ENCODE measurements around the gene LTA4H.
"Not testable (repeated sequence)": the region's sequence is repeated elsewhere in the genome, so short reads cannot be mapped to it uniquely, and the experiment has no call there.

LTA4H gene

DNA sequence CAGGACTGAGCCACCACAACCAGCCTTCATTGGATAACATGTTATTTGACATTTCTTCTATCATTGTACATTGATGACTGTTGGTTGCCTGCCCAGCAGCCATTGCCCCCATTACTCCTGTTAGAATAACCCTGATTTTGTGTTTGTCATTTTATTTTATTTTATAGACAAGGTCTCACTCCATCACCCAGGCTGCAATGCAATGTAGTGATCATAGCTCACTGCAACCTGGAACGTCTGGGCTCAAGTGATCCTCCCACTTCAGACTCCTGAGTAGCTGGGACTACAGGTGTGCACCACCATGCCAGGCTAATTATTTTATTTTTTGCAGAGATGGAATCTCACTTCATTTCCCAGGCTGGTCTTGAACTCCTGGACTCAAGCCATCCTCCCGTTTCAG, 33.2 kb upstream of the LTA4H start:
- ChIA-PET POLR2A (no interaction called here), CTCF (interaction anchor here (5.3 to 11.8 kb wide), 2 partner anchors 145 to 448 kb away, joined by 50 to 177 read pairs; no protein-coding TSS in a partner anchor)
- H3K4me3 ChIP-seq (ENCODE audit: low read depth, low read length), result no peak overlapping the region
- no peak for DNase-seq (ENCODE audit: low read depth, low spot score)
- TF ChIP-seq, protein P1, sequence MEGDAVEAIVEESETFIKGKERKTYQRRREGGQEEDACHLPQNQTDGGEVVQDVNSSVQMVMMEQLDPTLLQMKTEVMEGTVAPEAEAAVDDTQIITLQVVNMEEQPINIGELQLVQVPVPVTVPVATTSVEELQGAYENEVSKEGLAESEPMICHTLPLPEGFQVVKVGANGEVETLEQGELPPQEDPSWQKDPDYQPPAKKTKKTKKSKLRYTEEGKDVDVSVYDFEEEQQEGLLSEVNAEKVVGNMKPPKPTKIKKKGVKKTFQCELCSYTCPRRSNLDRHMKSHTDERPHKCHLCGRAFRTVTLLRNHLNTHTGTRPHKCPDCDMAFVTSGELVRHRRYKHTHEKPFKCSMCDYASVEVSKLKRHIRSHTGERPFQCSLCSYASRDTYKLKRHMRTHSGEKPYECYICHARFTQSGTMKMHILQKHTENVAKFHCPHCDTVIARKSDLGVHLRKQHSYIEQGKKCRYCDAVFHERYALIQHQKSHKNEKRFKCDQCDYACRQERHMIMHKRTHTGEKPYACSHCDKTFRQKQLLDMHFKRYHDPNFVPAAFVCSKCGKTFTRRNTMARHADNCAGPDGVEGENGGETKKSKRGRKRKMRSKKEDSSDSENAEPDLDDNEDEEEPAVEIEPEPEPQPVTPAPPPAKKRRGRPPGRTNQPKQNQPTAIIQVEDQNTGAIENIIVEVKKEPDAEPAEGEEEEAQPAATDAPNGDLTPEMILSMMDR (IDR thresholded peaks at IDR 0.05; ENCODE audit: insufficient read depth, low read length, missing control alignments), result no peak

- ChIA-PET CTCF (interaction anchor here (2.5 to 11.8 kb wide), 3 partner anchors 11 to 448 kb away, joined by 8 to 177 read pairs (median 50); no protein-coding TSS in a partner anchor), POLR2A (no interaction called here)
- DNase-seq (ENCODE audit: low read depth, low spot score), result no peak
- TF ChIP-seq, protein P1 (IDR thresholded peaks at IDR 0.05; ENCODE audit: insufficient read depth, low read length, missing control alignments), result no peak
- H3K4me3 ChIP-seq (ENCODE audit: low read depth, low read length), result no peak overlapping the region
These were observed 32.7 kb upstream of the LTA4H start for GRCh38 chr12:96068111-96068510.

DNA sequence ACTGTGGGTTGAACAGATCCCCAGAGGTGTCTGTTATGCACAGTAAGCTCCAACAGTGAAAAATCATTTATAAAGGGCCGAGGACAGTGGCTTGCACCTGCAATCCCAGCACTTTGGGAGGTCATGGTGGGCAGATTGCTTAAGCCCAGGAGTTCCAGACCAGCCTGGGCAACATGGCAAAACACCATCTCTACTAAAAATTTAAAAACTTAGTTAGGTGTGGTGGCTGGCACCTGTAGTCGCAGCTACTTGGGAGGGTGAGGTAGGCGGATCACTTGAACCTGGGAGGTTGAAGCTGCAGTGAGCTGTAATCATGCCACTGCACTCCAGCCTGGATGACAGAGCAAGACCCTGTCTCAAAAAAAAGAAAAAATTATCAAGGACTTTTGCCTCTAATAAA, 30.4 kb upstream of the LTA4H start:
- DNase-seq (ENCODE audit: low read depth, low spot score); H3K4me3 ChIP-seq (ENCODE audit: low read depth, low read length); POLR2A ChIA-PET: not testable (repeated sequence)
- CTCF ChIA-PET, result interaction anchor here (1.0 to 11.8 kb wide), 8 partner anchors 8 to 453 kb away, joined by 3 to 177 read pairs (median 7); no protein-coding TSS in a partner anchor

GRCh38 chr12:96064966-96065365, 29.6 kb upstream of the LTA4H start:
- no peak for DNase-seq (ENCODE audit: low read depth, low spot score)
- ChIA-PET CTCF (interaction anchor here (1.0 to 11.8 kb wide), 7 partner anchors 134 to 453 kb away, joined by 3 to 177 read pairs (median 5); no protein-coding TSS in a partner anchor), POLR2A (no interaction called here)
- TF ChIP-seq, protein P1 (IDR thresholded peaks at IDR 0.05; ENCODE audit: insufficient read depth, low read length, missing control alignments), result no peak
- no peak overlapping the region for H3K4me3 ChIP-seq (ENCODE audit: low read depth, low read length)

- no peak for DNase-seq (ENCODE audit: low read depth, low spot score)
- POLR2A ChIA-PET, result no interaction called here
- CTCF ChIA-PET, result interaction anchor here (0.9 to 11.8 kb wide), 17 partner anchors 9 to 455 kb away, joined by 3 to 177 read pairs (median 4); partner anchors contain the start of gene CDK17
- no peak overlapping the region for H3K4me3 ChIP-seq (ENCODE audit: low read depth, low read length)
- TF ChIP-seq, protein P1 (IDR thresholded peaks at IDR 0.05; ENCODE audit: insufficient read depth, low read length, missing control alignments), result no peak
These were observed 28.9 kb upstream of the LTA4H start for GRCh38 chr12:96064271-96064670.

- no peak for DNase-seq (ENCODE audit: low read depth, low spot score)
- no peak overlapping the region for H3K4me3 ChIP-seq (ENCODE audit: low read depth, low read length)
- TF ChIP-seq, protein P1 (IDR thresholded peaks at IDR 0.05; ENCODE audit: insufficient read depth, low read length, missing control alignments), result no peak
- POLR2A ChIA-PET, result no interaction called here
- CTCF ChIA-PET, result interaction anchor here (1.1 to 11.8 kb wide), 11 partner anchors 14 to 454 kb away, joined by 3 to 234 read pairs (median 10); no protein-coding TSS in a partner anchor
These were observed 27.7 kb upstream of the LTA4H start for GRCh38 chr12:96063046-96063445.
